Thymus (tissue), 14 donors: ENCODE results near the gene KIF1A. TPM values are rescaled to one million over a fixed set of nuclear protein-coding genes. Genes with fewer than 3 reads are reported as not detected.

ENCODE experiments used
- DNase-seq, 9 donors: peaks; one replicate each; pipeline ENCODE4 v3.0.0-alpha.2; 2013; ENCODE audit warnings: low spot score in 9 of 9, low read depth in 6 of 9, missing footprints in 1 of 9
- H3K27ac ChIP-seq, 2 donors: one replicate each; pipeline ENCODE4 v1.5.1; 2013; ENCODE audit warnings: control low read depth in 1 of 2, low read depth in 1 of 2, low read length in 1 of 2, mild to moderate bottlenecking in 1 of 2, moderate library complexity in 1 of 2
- H3K27me3 ChIP-seq, 2 donors: one replicate each; pipeline ENCODE4 v1.5.1; 2013; ENCODE audit warnings: low read length in 1 of 2; ENCODE audit not compliant: control insufficient read depth in 2 of 2, insufficient read depth in 1 of 2
- H3K36me3 ChIP-seq, 2 donors: one replicate each; pipeline ENCODE4 v1.5.1; 2013; ENCODE audit warnings: low read length in 1 of 2, mild to moderate bottlenecking in 1 of 2, moderate library complexity in 1 of 2; ENCODE audit not compliant: control insufficient read depth in 2 of 2, insufficient read depth in 2 of 2
- H3K4me1 ChIP-seq, 2 donors: one replicate each; pipeline ENCODE4 v1.5.1; 2013; ENCODE audit warnings: low read length in 2 of 2; ENCODE audit not compliant: control insufficient read depth in 2 of 2, insufficient read depth in 2 of 2
- H3K4me3 ChIP-seq, 2 donors: one replicate each; pipeline ENCODE4 v1.5.1; 2013; ENCODE audit warnings: low read length in 2 of 2, control low read depth in 1 of 2, mild to moderate bottlenecking in 1 of 2
- H3K9me3 ChIP-seq, 2 donors: one replicate each; pipeline ENCODE4 v1.5.1; 2013; ENCODE audit warnings: low read length in 1 of 2, mild to moderate bottlenecking in 1 of 2; ENCODE audit not compliant: control insufficient read depth in 2 of 2, insufficient read depth in 1 of 2
- whole genome bisulfite sequencing: extraction: QIAGEN DNeasy Blood & Tissue Kit; methylation state at CpG from one replicate; pipeline ENCODE4 v1.1.7; 2013; 5-methylcytosine and 5-hydroxymethylcytosine counted together
- long read RNA-seq, 10 donors: transcript quantifications; one replicate each; lab custom pipeline, GENCODE V29; 2026
- polyA plus RNA-seq: library from polyadenylated mRNA; stranded (reverse); fragments of 200-250 nt; gene quantifications from one replicate; pipeline ENCODE4 v1.2.3, GENCODE V29; 2013
- total RNA-seq: library from RNA; stranded (reverse); fragments of 120-200 nt; gene quantifications from one replicate; pipeline ENCODE4 v1.2.4, GENCODE V29; 2013
- donor health status: healthy.

KIF1A gene
- total RNA-seq, result 0.42 TPM
- 0.78 TPM for polyA plus RNA-seq
- long read RNA-seq, donor 1, result 0 reads
- long read RNA-seq, donor 2, result 0 reads
- long read RNA-seq, donor 3, result 0 reads
- long read RNA-seq, donor 4, result 0 reads
- long read RNA-seq, donor 5, result 0 reads
- long read RNA-seq, donor 6, result 0 reads
- long read RNA-seq, donor 7, result 0 reads
- long read RNA-seq, donor 8, result 0 reads
- long read RNA-seq, donor 9, result 0 reads
- long read RNA-seq, donor 10, result 0 reads

GRCh38 chr2:240819858-240820606, at the start of gene KIF1A:
TSS of gene KIF1A (minus strand) at chr2:240820219. CDS start at chr2:240797752, 22,467 bp downstream.
- H3K27me3 ChIP-seq, result peaks cover 66 to 81% of the 10 kb centered on the region in 2 donors
- 2% methylated on average over 104 of the region's 104 CpGs for WGBS
- peaks cover 3 to 6% of the 10 kb centered on the region in 2 donors for H3K9me3 ChIP-seq

GRCh38 chr2:240869109-240869955, 49.3 kb upstream of the KIF1A start:
- no peaks in the 10 kb centered on the region for H3K36me3 ChIP-seq
- no peaks in the 10 kb centered on the region for H3K4me1 ChIP-seq
- no peak for DNase-seq
- no peaks in the 10 kb centered on the region for H3K9me3 ChIP-seq
- no peaks in the 10 kb centered on the region for H3K27me3 ChIP-seq
- H3K27ac ChIP-seq, result no peak overlapping the region
- WGBS, result 94% methylated on average over 25 of the region's 25 CpGs
- no peak overlapping the region for H3K4me3 ChIP-seq

More at GRCh38 chr2:240819858-240820606, at the start of gene KIF1A:
- DNase-seq, result no peak
- no peak within 1 kb of the TSS for H3K27ac ChIP-seq
- H3K36me3 ChIP-seq, result no peaks in the 10 kb centered on the region
- peaks cover 3 to 4% of the 10 kb centered on the region in 2 donors for H3K4me1 ChIP-seq
- peak within 1 kb of the TSS in 1 of 2 donors; percentile 18 for H3K4me3 ChIP-seq

DNA sequence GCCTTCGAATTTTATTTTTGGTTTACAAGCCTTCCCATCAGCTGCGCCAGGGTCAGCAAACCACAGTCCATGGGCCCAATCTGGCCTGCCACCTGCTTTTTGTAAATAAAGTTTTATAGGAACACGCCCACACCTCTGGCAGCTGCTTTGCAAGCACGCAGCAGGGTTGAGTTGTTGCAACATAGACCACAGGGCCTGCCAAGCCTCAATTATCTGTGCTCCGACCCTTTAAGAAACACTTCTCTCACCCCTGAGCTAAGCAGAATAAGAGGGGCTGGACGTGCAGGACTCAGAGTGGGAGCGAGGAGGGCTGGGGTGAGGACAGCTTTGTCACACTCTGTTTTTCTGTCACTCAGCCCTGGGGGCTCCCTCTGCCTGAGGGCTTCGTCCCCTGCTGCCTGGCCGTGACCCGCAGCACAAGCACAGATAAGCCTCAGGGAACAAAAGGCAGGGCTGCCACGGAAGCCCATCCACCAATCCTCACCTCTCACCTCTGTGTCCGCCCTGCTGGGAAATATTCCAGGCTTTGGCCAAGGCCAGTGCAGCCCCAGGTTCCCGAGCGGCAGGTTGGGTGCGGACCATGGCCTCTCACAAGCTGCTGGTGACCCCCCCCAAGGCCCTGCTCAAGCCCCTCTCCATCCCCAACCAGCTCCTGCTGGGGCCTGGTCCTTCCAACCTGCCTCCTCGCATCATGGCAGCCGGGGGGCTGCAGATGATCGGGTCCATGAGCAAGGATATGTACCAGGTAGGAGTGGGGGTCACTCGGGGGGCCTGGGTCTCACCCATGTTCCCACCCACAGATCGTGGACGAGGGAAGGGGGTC, 48.5 kb upstream of the KIF1A start, which contains the start of gene AGXT:
AGXT (plus strand) TSS at position 539 of the 823 bp plus-strand sequence; CDS start at position 581, 42 bp downstream.
- no peaks in the 10 kb centered on the region for H3K27me3 ChIP-seq
- DNase-seq, result no peak
- H3K4me3 ChIP-seq, result no peak within 1 kb of the TSS
- H3K27ac ChIP-seq, result no peak within 1 kb of the TSS
- H3K36me3 ChIP-seq, result no peaks in the 10 kb centered on the region
- H3K4me1 ChIP-seq, result no peaks in the 10 kb centered on the region
- WGBS, result 95% methylated on average over 21 of the region's 21 CpGs
- no peaks in the 10 kb centered on the region for H3K9me3 ChIP-seq

DNA sequence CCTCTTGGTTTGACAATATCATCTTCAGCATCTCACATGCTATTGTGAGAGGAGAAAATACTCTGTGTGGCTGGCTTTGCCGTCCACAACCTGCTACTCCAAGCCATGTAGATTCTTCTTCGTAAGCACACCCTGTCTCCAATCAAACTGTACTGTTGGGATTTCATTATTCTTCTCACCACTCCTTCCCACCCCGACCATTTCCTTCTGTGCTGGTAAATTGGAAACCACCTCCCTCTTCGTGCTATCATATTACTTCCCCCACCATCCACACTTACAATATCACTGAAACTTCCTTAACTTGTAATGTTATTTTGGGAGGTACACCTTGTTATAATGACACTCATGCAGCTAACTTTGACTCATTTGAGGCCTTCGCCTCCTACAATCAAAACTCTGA, 45.4 kb upstream of the KIF1A start:
- 88% methylated on average over 5 of the region's 5 CpGs for WGBS
- no peaks in the 10 kb centered on the region for H3K36me3 ChIP-seq

GRCh38 chr2:240864475-240864874, 44.5 kb upstream of the KIF1A start:
- H3K27me3 ChIP-seq, result no peaks in the 10 kb centered on the region
- no peak overlapping the region for H3K27ac ChIP-seq
- WGBS, result 94% methylated on average over 3 of the region's 3 CpGs
- no peak overlapping the region for H3K4me3 ChIP-seq
- no peak for DNase-seq
- H3K36me3 ChIP-seq, result no peaks in the 10 kb centered on the region
- H3K9me3 ChIP-seq, result no peaks in the 10 kb centered on the region
- no peaks in the 10 kb centered on the region for H3K4me1 ChIP-seq

More for the DNA sequence above, 45.4 kb upstream of the KIF1A start:
- H3K9me3 ChIP-seq, result no peaks in the 10 kb centered on the region
- H3K27me3 ChIP-seq, result no peaks in the 10 kb centered on the region
- H3K27ac ChIP-seq, result no peak overlapping the region
- no peak overlapping the region for H3K4me3 ChIP-seq
- H3K4me1 ChIP-seq, result no peaks in the 10 kb centered on the region
- no peak for DNase-seq

GRCh38 chr2:240861547-240861946, 41.5 kb upstream of the KIF1A start:
- Histone ChIP-seq H3K27me3 (no peaks in the 10 kb centered on the region), H3K36me3 (no peaks in the 10 kb centered on the region), H3K9me3 (no peaks in the 10 kb centered on the region), H3K4me1 (no peaks in the 10 kb centered on the region), H3K27ac (no peak overlapping the region), H3K4me3 (no peak overlapping the region)
- no peak for DNase-seq
- WGBS, result 94% methylated on average over 2 of the region's 2 CpGs

- Histone ChIP-seq H3K27ac (no peak overlapping the region), H3K4me1 (no peaks in the 10 kb centered on the region), H3K36me3 (no peaks in the 10 kb centered on the region), H3K4me3 (no peak overlapping the region), H3K9me3 (peaks cover 0 to 14% of the 10 kb centered on the region in 2 donors), H3K27me3 (no peaks in the 10 kb centered on the region)
- DNase-seq, result no peak
- WGBS, result 96% methylated on average over 10 of the region's 10 CpGs
Measured at GRCh38 chr2:240858871-240859270, 38.9 kb upstream of the KIF1A start.

DNA sequence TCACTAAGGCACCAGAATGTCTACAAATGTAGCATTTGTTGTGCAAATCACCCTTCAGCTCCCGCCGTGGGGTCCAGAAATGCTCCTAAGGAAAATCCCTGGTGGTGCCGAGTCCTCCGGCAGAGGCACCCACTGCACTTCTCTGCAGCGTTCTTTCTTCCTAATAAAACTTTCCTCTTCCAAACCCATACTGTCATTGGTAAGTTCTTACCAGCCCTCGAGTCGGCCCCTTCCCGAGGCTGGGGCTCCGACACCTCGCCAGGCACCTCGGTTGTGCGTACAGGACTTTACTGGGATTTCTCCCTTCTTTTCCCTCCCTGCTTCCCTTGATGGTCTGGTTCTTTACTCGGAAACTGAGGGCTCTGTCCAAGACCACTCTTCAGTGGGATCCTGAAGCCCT, 38.3 kb upstream of the KIF1A start:
- Histone ChIP-seq H3K36me3 (no peaks in the 10 kb centered on the region), H3K9me3 (peaks cover 0 to 14% of the 10 kb centered on the region in 2 donors), H3K4me1 (no peaks in the 10 kb centered on the region), H3K27ac (no peak overlapping the region), H3K4me3 (no peak overlapping the region), H3K27me3 (no peaks in the 10 kb centered on the region)
- 97% methylated on average over 13 of the region's 13 CpGs for WGBS
- DNase-seq, result no peak
